ENCODE results near the gene GHSR.
A peak's percentile ranks its signal among the peaks of the same experiment; 100 is the strongest.

GHSR gene

GRCh38 chr3:172447611-172448579 lies at the start of gene GHSR:
TSS of gene GHSR (minus strand) at chr3:172448456. CDS start at chr3:172448413, 43 bp downstream.
- DNase-seq: peak; percentile 13

- DNase-seq: peak; percentile 87
Measured at GRCh38 chr3:172490198-172490669, 42.0 kb upstream of the GHSR start.

- no peak for DNase-seq
Measured at GRCh38 chr3:172478116-172478515, 29.9 kb upstream of the GHSR start.

GRCh38 chr3:172476347-172476746 lies 28.1 kb upstream of the GHSR start:
- DNase-seq: no peak

- no peak for DNase-seq
Measured at GRCh38 chr3:172475703-172476102, 27.4 kb upstream of the GHSR start.

GRCh38 chr3:172471903-172472302 lies 23.6 kb upstream of the GHSR start:
- DNase-seq: no peak

GRCh38 chr3:172470588-172470987 lies 22.3 kb upstream of the GHSR start:
- DNase-seq: no peak

- no peak for DNase-seq
Measured at GRCh38 chr3:172467170-172467824, 19.0 kb upstream of the GHSR start.

GRCh38 chr3:172466553-172467130 lies 18.4 kb upstream of the GHSR start:
- no peak for DNase-seq

GRCh38 chr3:172465281-172465680 lies 17.0 kb upstream of the GHSR start:
- no peak for DNase-seq

GRCh38 chr3:172464306-172464705 lies 16.1 kb upstream of the GHSR start:
- DNase-seq: no peak

- DNase-seq: no peak
Measured at GRCh38 chr3:172461530-172462138, 13.4 kb upstream of the GHSR start.

- DNase-seq: no peak
Measured at GRCh38 chr3:172456404-172456803, 8.1 kb upstream of the GHSR start.

GRCh38 chr3:172454180-172454579 lies 5.9 kb upstream of the GHSR start:
- no peak for DNase-seq

- peak; percentile 36 for DNase-seq
Measured at GRCh38 chr3:172449466-172450149, 1.4 kb upstream of the GHSR start.

GRCh38 chr3:172448661-172449465 lies 607 bp upstream of the GHSR start:
- DNase-seq: no peak

- DNase-seq: no peak
Measured at GRCh38 chr3:172446198-172446597, 2.1 kb downstream of the GHSR start.

GRCh38 chr3:172444821-172445220 lies 3.4 kb downstream of the GHSR start:
- no peak for DNase-seq

- DNase-seq: no peak
Measured at GRCh38 chr3:172442606-172443005, 5.7 kb downstream of the GHSR start.

GRCh38 chr3:172441581-172441980 lies 6.7 kb downstream of the GHSR start:
- no peak for DNase-seq

GRCh38 chr3:172438186-172438585 lies 10.1 kb downstream of the GHSR start:
- no peak for DNase-seq

- DNase-seq: no peak
Measured at GRCh38 chr3:172437713-172438112, 10.5 kb downstream of the GHSR start.
